ENCODE measurements around the gene SBF2. TPM values are rescaled to one million over a fixed set of nuclear protein-coding genes. Genes with fewer than 3 reads are reported as not detected.

SBF2 gene
- total RNA-seq, 1 donor, result 61.2 TPM

- no peaks in the 10 kb centered on the region for H3K79me2 ChIP-seq (ENCODE audit: insufficient read depth, low read length)
- TF ChIP-seq CTCF (IDR thresholded peaks at IDR 0.05; ENCODE audit: extremely low read depth, low read depth, low read length), result no peak
- peaks cover 25% of the 10 kb centered on the region for H3K36me3 ChIP-seq (ENCODE audit: insufficient read depth, low read length)
- no peak overlapping the region for H3K27ac ChIP-seq (ENCODE audit: low read depth, low read length)
- no peaks in the 10 kb centered on the region for H3K27me3 ChIP-seq (ENCODE audit: insufficient read depth, low read length)
- no peak overlapping the region for H2AFZ ChIP-seq (ENCODE audit: low read length)
- H3K9me3 ChIP-seq (ENCODE audit: low read depth, low read length), result no peaks in the 10 kb centered on the region
- H3K4me1 ChIP-seq (ENCODE audit: insufficient read depth, low read length), result peaks cover 22% of the 10 kb centered on the region
- no peak overlapping the region for H3K4me2 ChIP-seq (ENCODE audit: insufficient read depth, low read length)
- no peak overlapping the region for H3K4me3 ChIP-seq (ENCODE audit: insufficient read depth, low read length)
- DNase-seq (ENCODE audit: insufficient read length, low spot score, missing footprints), result no peak
- H4K20me1 ChIP-seq (ENCODE audit: insufficient read depth, low read length), result no peaks in the 10 kb centered on the region
Measured at GRCh38 chr11:9790703-9791102, 503.3 kb downstream of the SBF2 start.

GRCh38 chr11:9789910-9790309 lies 504.1 kb downstream of the SBF2 start:
- no peak overlapping the region for H3K4me2 ChIP-seq (ENCODE audit: insufficient read depth, low read length)
- no peaks in the 10 kb centered on the region for H3K27me3 ChIP-seq (ENCODE audit: insufficient read depth, low read length)
- no peak overlapping the region for H2AFZ ChIP-seq (ENCODE audit: low read length)
- TF ChIP-seq CTCF (IDR thresholded peaks at IDR 0.05; ENCODE audit: extremely low read depth, low read depth, low read length), result no peak
- no peak for DNase-seq (ENCODE audit: insufficient read length, low spot score, missing footprints)
- H3K27ac ChIP-seq (ENCODE audit: low read depth, low read length), result no peak overlapping the region
- H3K9me3 ChIP-seq (ENCODE audit: low read depth, low read length), result no peaks in the 10 kb centered on the region
- peaks cover 31% of the 10 kb centered on the region for H3K36me3 ChIP-seq (ENCODE audit: insufficient read depth, low read length)
- peaks cover 22% of the 10 kb centered on the region for H3K4me1 ChIP-seq (ENCODE audit: insufficient read depth, low read length)
- H3K79me2 ChIP-seq (ENCODE audit: insufficient read depth, low read length), result no peaks in the 10 kb centered on the region
- H4K20me1 ChIP-seq (ENCODE audit: insufficient read depth, low read length), result no peaks in the 10 kb centered on the region
- H3K4me3 ChIP-seq (ENCODE audit: insufficient read depth, low read length), result no peak overlapping the region

DNA sequence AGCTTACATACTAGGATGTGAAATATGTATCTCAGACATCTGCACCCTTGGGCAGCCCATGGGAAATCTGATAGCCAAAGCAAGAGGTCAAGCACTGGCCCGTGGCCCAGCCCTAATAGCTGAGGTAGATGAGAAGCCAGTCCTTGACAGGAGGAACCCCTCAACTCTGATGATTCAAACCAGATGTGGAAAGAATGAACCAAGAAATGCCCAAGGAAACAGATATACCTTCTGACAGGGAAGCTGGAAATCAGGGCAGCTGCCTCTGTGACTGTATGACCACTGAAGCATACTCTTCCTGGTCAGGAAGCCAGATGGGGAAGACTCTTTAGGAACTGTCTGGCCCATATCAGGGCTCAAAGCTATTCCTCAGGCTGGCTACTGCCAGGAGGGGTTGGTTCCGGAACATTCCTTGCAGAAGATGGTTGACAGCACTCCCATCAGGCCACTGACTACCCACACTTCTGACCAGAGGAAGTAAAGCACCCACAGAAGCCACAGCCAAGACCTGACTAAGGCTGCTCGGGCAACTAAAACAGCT lies 506.0 kb downstream of the SBF2 start:
- no peaks in the 10 kb centered on the region for H3K79me2 ChIP-seq (ENCODE audit: insufficient read depth, low read length)
- peak; percentile 90 for DNase-seq (ENCODE audit: insufficient read length, low spot score, missing footprints)
- no peak overlapping the region for H3K4me3 ChIP-seq (ENCODE audit: insufficient read depth, low read length)
- no peak for TF ChIP-seq CTCF (IDR thresholded peaks at IDR 0.05; ENCODE audit: extremely low read depth, low read depth, low read length)
- H3K4me1 ChIP-seq (ENCODE audit: insufficient read depth, low read length), result peaks cover 22% of the 10 kb centered on the region
- no peaks in the 10 kb centered on the region for H4K20me1 ChIP-seq (ENCODE audit: insufficient read depth, low read length)
- H3K9me3 ChIP-seq (ENCODE audit: low read depth, low read length), result no peaks in the 10 kb centered on the region
- H3K27me3 ChIP-seq (ENCODE audit: insufficient read depth, low read length), result no peaks in the 10 kb centered on the region
- H3K36me3 ChIP-seq (ENCODE audit: insufficient read depth, low read length), result peaks cover 43% of the 10 kb centered on the region
- H2AFZ ChIP-seq (ENCODE audit: low read length), result no peak overlapping the region
- H3K4me2 ChIP-seq (ENCODE audit: insufficient read depth, low read length), result no peak overlapping the region
- peak overlapping the region; percentile 82 for H3K27ac ChIP-seq (ENCODE audit: low read depth, low read length)

GRCh38 chr11:9787260-9787659 lies 506.8 kb downstream of the SBF2 start:
- Histone ChIP-seq H3K9me3 (ENCODE audit: low read depth, low read length) (no peaks in the 10 kb centered on the region), H3K4me1 (ENCODE audit: insufficient read depth, low read length) (peaks cover 22% of the 10 kb centered on the region), H4K20me1 (ENCODE audit: insufficient read depth, low read length) (no peaks in the 10 kb centered on the region), H3K4me2 (ENCODE audit: insufficient read depth, low read length) (no peak overlapping the region), H3K27ac (ENCODE audit: low read depth, low read length) (peak overlapping the region; percentile 82), H3K4me3 (ENCODE audit: insufficient read depth, low read length) (no peak overlapping the region), H3K27me3 (ENCODE audit: insufficient read depth, low read length) (no peaks in the 10 kb centered on the region), H3K79me2 (ENCODE audit: insufficient read depth, low read length) (no peaks in the 10 kb centered on the region), H3K36me3 (ENCODE audit: insufficient read depth, low read length) (peaks cover 43% of the 10 kb centered on the region), H2AFZ (ENCODE audit: low read length) (no peak overlapping the region)
- DNase-seq (ENCODE audit: insufficient read length, low spot score, missing footprints), result no peak
- TF ChIP-seq CTCF (IDR thresholded peaks at IDR 0.05; ENCODE audit: extremely low read depth, low read depth, low read length), result no peak

All from osteoblast (primary cell).